Mucosa of descending colon (tissue), 3 donors: ENCODE data around the gene FER1L5. TPM values are rescaled to one million over a fixed set of nuclear protein-coding genes. Genes with fewer than 3 reads are reported as not detected.

Experiments used
- ATAC-seq: fragments of 200-7000 bp; cut with Tn5 transposase; one replicate; pipeline ENCODE4 v1.9.1; 2020; ENCODE audit warnings: mild to moderate bottlenecking, moderate library complexity
- DNase-seq, 3 donors: peaks; one replicate each; pipeline ENCODE4 v3.0.0-alpha.2; 2020
- H3K36me3 ChIP-seq: fragments of 200-600 bp; one replicate; pipeline ENCODE4 v1.8.0; 2021; ENCODE audit warnings: low read depth, mild to moderate bottlenecking
- H3K4me1 ChIP-seq: fragments of 200-600 bp; one replicate; pipeline ENCODE4 v1.8.0; 2021; ENCODE audit warnings: low read depth, mild to moderate bottlenecking
- H3K4me3 ChIP-seq: fragments of 200-600 bp; one replicate; pipeline ENCODE4 v1.8.0; 2021; ENCODE audit warnings: mild to moderate bottlenecking
- H3K9me3 ChIP-seq: fragments of 200-600 bp; one replicate; pipeline ENCODE4 v1.8.0; 2021; ENCODE audit warnings: mild to moderate bottlenecking
- intact Hi-C, 2 donors: fragments of 100-400 bp; cut with DNase I in 1 of 2; cut with micrococcal nuclease in 1 of 2; formaldehyde crosslinking; loops; one replicate each; pipeline versions ENCODE4 v1.11.0 to v1.11.1; 2022; cut with DNase I, micrococcal nuclease
- total RNA-seq, 3 donors: library from RNA; stranded (reverse); fragmentation: NEBNext Ultra II Directional in 2 of 3; extraction: Animal tissue kit (Norgen Biotek cat#: 25700) in 2 of 3; gene quantifications; one replicate each; pipeline versions ENCODE4 v1.2.1 to v1.2.4, GENCODE V29; 2021 to 2023
- TF ChIP-seq, protein P1 (sequence below): fragments of 200-600 bp; IDR thresholded peaks from one replicate; pipeline ENCODE4 v1.8.0; 2022; ENCODE audit warnings: antibody characterized with exemption, mild to moderate bottlenecking
- donor health status: DM: no; HTN: no; CAD: no; lungs with moderate emphysema.
- donor health status: DM: no; HTN: no; CAD: no.
- donor health status: DM: no; HTN: yes; CAD: no.

Gene FER1L5
- total RNA-seq, 3 donors from 2014 or later, result 0.09 TPM; not detected in 2

DNA sequence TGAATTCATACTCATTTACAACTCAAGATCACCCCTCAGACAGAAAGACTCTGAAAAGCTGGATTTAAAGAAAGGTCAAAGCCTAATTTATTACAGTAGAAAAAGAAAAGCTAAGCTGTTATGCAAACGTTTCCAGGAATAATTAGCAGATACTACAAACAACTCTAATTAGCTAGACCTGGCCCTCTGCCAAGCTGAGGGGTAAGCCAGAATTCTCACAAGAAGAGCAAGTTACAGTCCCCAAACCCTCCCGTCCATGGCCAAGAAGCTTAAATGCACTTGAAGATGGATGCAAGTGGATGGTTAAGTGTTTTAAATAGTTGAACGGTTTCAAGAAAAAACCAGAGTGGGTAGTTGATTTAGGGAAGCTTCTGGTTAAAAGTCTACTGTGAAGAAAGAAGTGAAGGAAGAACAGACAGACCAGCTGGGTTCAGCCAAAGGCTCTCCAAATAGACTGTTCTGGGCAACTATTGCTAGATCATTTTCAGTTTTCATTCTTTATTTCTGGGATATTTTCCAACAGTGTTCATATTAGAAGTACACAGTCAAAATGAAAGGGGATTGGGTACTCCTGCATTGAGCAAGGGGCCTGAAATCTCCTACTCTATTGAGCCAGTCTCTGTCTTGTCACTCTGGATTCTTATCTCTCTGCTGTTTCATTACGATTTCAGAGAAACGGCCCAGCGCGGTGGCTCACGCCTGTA lies 92.5 kb downstream of the FER1L5 start:
- Histone ChIP-seq H3K4me1 (peaks cover 8% of the 10 kb centered on the region), H3K9me3 (no peaks in the 10 kb centered on the region), H3K4me3 (no peak overlapping the region), H3K36me3 (peaks cover 11% of the 10 kb centered on the region)
- TF ChIP-seq, protein P1, sequence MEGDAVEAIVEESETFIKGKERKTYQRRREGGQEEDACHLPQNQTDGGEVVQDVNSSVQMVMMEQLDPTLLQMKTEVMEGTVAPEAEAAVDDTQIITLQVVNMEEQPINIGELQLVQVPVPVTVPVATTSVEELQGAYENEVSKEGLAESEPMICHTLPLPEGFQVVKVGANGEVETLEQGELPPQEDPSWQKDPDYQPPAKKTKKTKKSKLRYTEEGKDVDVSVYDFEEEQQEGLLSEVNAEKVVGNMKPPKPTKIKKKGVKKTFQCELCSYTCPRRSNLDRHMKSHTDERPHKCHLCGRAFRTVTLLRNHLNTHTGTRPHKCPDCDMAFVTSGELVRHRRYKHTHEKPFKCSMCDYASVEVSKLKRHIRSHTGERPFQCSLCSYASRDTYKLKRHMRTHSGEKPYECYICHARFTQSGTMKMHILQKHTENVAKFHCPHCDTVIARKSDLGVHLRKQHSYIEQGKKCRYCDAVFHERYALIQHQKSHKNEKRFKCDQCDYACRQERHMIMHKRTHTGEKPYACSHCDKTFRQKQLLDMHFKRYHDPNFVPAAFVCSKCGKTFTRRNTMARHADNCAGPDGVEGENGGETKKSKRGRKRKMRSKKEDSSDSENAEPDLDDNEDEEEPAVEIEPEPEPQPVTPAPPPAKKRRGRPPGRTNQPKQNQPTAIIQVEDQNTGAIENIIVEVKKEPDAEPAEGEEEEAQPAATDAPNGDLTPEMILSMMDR, result no peak
- no peak for DNase-seq
- intact Hi-C loops, result no loop called here
- ATAC-seq, result no peak

DNA sequence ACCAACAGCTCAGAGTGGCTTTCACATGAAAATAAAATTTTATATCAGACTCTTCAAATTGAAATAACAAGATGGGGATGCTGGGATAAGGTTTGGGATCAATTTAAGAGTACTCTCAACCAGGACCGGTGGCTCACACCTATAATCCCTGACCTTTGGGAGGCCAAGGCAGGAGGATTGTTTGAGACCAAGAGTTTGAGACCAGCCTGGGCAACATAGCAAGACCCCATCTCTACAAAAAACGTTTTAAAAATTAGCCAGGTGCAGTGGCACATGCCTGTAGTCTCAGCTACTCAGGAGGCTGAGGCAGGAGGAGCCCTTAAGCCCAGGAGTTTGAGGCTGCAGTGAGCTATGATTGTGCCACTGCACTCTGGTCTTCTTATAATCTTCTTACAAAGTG lies 94.7 kb downstream of the FER1L5 start:
- TF ChIP-seq, protein P1, result no peak
- no peaks in the 10 kb centered on the region for H3K9me3 ChIP-seq
- H3K36me3 ChIP-seq, result peaks cover 6% of the 10 kb centered on the region
- no peak for DNase-seq
- intact Hi-C loops, result no loop called here
- ATAC-seq, result no peak
- peaks cover 8% of the 10 kb centered on the region for H3K4me1 ChIP-seq
- no peak overlapping the region for H3K4me3 ChIP-seq

DNA sequence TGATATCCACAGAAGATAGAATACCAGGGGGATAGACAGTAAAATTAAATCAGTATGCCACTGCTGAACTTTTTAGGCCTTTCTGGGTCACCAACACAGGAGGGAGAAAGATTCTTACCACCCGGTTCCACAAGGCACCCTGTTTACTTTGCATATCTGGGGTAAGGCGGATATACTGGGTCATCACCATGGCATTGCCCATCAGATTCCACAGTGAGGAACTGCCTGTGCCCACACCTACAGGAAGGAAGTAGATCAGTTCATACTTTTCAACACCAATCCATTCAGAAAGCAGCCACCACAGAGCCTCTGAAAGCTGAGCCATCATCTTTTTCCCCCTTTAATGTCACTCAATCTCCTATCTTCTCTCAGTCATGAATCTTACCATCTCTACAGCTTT lies 95.3 kb downstream of the FER1L5 start:
- no peaks in the 10 kb centered on the region for H3K9me3 ChIP-seq
- DNase-seq (no peak), ATAC-seq (no peak)
- peaks cover 6% of the 10 kb centered on the region for H3K36me3 ChIP-seq
- TF ChIP-seq, protein P1, result no peak
- intact Hi-C loops, result no loop called here
- H3K4me3 ChIP-seq, result no peak overlapping the region
- peaks cover 8% of the 10 kb centered on the region for H3K4me1 ChIP-seq

DNA sequence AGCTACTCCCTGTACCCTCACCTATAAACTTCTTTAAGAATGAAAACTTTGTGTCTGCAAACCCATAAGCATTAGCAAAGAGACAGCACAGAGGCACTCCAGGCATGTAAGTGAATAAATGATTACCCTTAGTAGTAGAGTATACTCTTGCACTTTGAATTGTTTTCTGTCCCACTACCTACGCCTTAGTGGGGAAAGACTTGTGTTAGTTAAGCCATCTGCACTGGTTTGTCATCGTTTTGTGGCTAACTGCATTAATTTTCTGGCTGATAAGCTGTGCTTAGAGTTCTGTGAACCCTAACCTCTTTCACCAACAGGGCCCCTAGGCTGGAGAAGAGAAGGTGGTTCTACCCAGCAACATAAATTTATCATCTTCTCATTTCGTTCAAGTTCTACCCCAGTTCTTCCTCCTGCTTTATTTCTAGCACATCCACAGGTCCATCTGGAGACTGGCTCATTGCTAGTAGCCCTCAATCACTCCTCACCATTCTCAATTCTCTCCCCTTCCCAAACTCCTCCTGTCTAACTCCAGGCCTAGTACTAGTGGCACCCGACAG lies 96.6 kb downstream of the FER1L5 start:
- ATAC-seq, result no peak

DNA sequence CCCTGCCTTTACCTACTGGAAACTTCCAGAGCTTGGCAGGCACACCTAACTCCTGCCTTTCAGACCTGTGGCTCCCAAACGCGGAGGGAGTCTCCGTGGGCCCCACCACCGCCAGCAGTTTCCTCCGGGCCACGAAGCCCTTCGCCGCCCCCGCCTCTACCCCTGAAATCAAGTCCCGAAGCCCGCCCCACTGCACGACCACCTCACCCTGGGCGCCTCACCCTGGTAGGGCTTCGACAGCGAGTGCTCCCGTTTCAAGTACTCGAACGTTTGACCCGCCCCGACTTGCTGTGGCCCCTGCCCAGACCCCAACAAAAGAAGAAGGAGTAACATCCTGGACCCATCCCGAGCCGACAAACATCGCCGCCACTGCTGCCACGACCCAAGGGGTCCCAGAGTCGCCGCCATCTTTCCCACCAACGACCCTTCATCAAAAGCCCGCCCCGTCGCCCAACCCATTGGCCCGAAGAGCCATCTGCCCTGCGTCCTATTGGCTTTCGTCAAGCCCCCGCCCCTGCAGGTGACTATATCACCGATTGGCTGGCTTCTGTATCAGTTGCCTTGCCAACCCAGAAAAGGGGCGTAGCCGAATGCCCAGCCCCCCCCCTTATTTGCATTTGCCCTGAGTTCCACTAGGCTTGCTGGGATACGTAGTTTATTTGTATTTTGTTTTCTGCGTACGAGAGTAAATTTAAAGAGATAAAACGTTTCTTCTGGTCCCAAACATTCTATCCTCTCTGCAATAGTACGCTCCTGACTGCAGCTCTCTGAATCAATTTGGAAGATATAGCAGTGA lies 97.3 kb downstream of the FER1L5 start, which contains the start of gene LMAN2L:
LMAN2L (minus strand) TSS at position 432 of the 796 bp plus-strand sequence; CDS start at position 408, 24 bp downstream.
- Histone ChIP-seq H3K4me1 (peaks cover 8% of the 10 kb centered on the region), H3K36me3 (no peaks in the 10 kb centered on the region), H3K4me3 (peak within 1 kb of the TSS; percentile 51), H3K9me3 (no peaks in the 10 kb centered on the region)
- DNase-seq (peak; percentile 96 to 99 (median 98)), ATAC-seq (peak; percentile 100)
- TF ChIP-seq, protein P1, result no peak
- intact Hi-C loops, result no loop called here

More for the DNA sequence above, 96.6 kb downstream of the FER1L5 start:
- intact Hi-C loops, result no loop called here
- Histone ChIP-seq H3K4me1 (peaks cover 8% of the 10 kb centered on the region), H3K9me3 (no peaks in the 10 kb centered on the region), H3K36me3 (no peaks in the 10 kb centered on the region), H3K4me3 (peak overlapping the region; percentile 51)
- DNase-seq, result no peak
- TF ChIP-seq, protein P1, result no peak
